Astrocyte (in vitro differentiated cells and primary cell): ENCODE data around the gene HNRNPDL.

ENCODE experiments used
- CTCF ChIP-seq: IDR thresholded peaks from 2 replicates; pipeline ENCODE4 v1.5.1; 2011; ENCODE audit warnings: low read depth, mild to moderate bottlenecking, inconsistent platforms, low read length, moderate library complexity; ENCODE audit not compliant: insufficient read depth
- EZH2 ChIP-seq: IDR thresholded peaks from 2 replicates; pipeline ENCODE4 v1.6.1; 2012; ENCODE audit warnings: mild to moderate bottlenecking, low read length, inconsistent platforms; ENCODE audit not compliant: insufficient read depth

GRCh38 chr4:82429728-82430192, 502 bp downstream of the HNRNPDL start:
- TF ChIP-seq CTCF (no peak), EZH2 (no peak)
